Neural crest cell (in vitro differentiated cells): Measurements from ENCODE around the gene SYTL1. TPM values are rescaled to one million over a fixed set of nuclear protein-coding genes. Genes with fewer than 3 reads are reported as not detected.

Experiments used
- DNase-seq: peaks from one replicate; pipeline ENCODE4 v3.0.0; 2021; ENCODE audit warnings: low read depth, mixed read lengths, low spot score
- H3K27ac Mint-ChIP-seq: one replicate; pipeline ENCODE4 v1.8.0; 2021; ENCODE audit warnings: mild to moderate bottlenecking, mixed read lengths; ENCODE audit not compliant: unreplicated experiment
- H3K27me3 Mint-ChIP-seq: 2 replicates; pipeline ENCODE4 v1.8.0; 2021; ENCODE audit warnings: low read depth, mild to moderate bottlenecking, mixed read lengths
- H3K36me3 Mint-ChIP-seq: 2 replicates; pipeline ENCODE4 v1.8.0; 2021; ENCODE audit warnings: low read depth, mild to moderate bottlenecking, mixed read lengths
- H3K4me1 Mint-ChIP-seq: 2 replicates; pipeline ENCODE4 v1.8.0; 2021; ENCODE audit warnings: mixed read lengths
- H3K4me3 Mint-ChIP-seq: one replicate; pipeline ENCODE4 v1.8.0; 2021; ENCODE audit warnings: mild to moderate bottlenecking, mixed read lengths
- H3K9me3 Mint-ChIP-seq: 2 replicates; pipeline ENCODE4 v1.8.0; 2021; ENCODE audit warnings: mixed read lengths
- total RNA-seq: library from RNA; stranded (reverse); gene quantifications from 2 replicates; pipeline ENCODE4 v1.2.1, GENCODE V29; 2021
- TF ChIP-seq, protein P1 (sequence below): fragments of 200-600 bp; sonication (generic); conservative IDR thresholded peaks from 2 replicates; pipeline ENCODE4 v1.5.0; 2021; ENCODE audit warnings: antibody characterized with exemption, mild to moderate bottlenecking

Gene SYTL1
- total RNA-seq, 1 donor from 2014 or later = 0.72 TPM

DNA sequence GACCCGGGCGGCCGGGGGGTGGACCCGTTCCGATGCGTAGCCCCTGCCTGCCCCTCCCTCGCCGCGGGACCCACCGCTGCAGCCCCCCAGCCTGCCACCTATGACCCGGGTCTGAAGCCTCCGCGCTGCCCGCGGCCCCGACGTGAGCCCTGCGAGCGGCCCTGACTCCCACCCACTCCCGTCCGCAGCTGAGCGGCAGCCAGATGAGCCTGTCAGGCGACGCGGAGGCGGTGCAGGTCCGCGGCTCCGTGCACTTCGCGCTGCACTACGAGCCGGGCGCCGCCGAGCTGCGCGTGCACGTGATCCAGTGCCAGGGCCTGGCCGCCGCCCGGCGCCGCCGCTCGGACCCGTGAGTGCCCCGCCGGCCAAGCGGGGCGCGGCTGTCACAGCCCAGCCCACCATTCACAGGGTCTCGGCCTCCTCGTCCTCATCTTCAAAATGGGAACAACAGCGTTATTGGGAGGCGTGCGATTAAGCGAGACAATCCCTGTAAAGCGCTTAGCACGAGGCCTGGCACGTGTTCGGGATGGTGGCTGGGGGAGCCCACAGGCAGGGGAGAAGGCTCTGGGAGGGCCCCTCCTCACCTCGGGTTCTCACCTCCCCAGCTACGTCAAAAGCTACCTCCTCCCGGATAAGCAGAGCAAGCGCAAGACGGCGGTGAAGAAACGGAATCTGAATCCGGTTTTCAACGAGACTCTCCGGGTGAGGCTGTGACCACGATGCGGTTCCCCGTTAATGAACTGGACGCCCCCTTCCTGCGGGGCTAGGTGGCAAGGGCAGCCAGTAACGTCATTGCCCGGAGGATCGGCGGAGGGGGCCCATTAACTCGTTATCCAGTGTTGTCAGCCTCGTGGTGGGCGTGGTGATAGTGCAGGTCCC lies 8.2 kb downstream of the SYTL1 start:
- H3K36me3 Mint-ChIP-seq = no peaks in the 10 kb centered on the region
- peak; percentile 48 for DNase-seq
- H3K4me1 Mint-ChIP-seq = peaks cover 9% of the 10 kb centered on the region
- peaks cover 46% of the 10 kb centered on the region for H3K27me3 Mint-ChIP-seq
- TF ChIP-seq, protein P1, sequence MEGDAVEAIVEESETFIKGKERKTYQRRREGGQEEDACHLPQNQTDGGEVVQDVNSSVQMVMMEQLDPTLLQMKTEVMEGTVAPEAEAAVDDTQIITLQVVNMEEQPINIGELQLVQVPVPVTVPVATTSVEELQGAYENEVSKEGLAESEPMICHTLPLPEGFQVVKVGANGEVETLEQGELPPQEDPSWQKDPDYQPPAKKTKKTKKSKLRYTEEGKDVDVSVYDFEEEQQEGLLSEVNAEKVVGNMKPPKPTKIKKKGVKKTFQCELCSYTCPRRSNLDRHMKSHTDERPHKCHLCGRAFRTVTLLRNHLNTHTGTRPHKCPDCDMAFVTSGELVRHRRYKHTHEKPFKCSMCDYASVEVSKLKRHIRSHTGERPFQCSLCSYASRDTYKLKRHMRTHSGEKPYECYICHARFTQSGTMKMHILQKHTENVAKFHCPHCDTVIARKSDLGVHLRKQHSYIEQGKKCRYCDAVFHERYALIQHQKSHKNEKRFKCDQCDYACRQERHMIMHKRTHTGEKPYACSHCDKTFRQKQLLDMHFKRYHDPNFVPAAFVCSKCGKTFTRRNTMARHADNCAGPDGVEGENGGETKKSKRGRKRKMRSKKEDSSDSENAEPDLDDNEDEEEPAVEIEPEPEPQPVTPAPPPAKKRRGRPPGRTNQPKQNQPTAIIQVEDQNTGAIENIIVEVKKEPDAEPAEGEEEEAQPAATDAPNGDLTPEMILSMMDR = peak; percentile 15
- H3K9me3 Mint-ChIP-seq = no peaks in the 10 kb centered on the region
- peak overlapping the region; percentile 38 for H3K4me3 Mint-ChIP-seq
- H3K27ac Mint-ChIP-seq = no peak overlapping the region

DNA sequence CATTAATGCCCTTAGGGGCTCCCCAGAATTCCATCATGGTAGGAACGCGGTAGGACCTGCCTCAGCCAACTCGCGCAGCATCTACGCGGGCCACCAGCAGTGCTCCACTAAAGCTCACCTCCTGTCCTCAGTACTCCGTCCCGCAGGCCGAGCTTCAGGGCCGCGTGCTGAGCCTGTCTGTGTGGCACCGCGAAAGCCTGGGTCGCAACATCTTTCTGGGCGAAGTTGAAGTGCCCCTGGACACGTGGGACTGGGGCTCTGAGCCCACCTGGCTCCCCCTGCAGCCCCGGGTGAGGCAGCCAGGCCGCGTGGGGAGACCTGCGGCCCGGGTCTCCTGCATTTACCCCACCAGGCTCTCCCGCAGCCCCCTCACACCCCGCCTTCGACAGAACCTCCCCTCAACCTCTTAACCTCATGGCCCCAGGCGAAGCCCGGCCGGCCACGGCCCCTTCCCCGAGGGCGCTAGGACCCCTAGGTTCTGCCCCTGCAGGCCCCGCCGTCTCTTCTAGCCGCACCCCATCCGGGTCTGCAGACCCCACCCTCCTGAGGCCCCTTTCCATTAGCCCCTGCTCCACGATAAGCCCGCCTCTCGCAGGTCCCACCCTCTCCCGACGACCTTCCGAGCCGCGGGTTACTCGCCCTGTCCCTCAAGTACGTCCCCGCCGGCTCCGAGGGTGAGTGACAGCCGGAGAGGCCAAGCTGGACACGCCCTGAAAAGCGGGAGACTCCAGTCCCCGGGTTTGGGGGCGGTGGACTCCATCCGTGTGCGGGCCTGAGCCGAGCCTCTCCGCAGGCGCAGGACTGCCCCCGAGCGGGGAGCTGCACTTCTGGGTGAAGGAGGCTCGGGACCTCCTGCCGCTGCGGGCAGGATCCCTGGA lies 9.1 kb downstream of the SYTL1 start:
- DNase-seq = peak; percentile 65
- H3K4me3 Mint-ChIP-seq = peak overlapping the region; percentile 75
- H3K27me3 Mint-ChIP-seq = peaks cover 46% of the 10 kb centered on the region
- H3K27ac Mint-ChIP-seq = no peak overlapping the region
- H3K9me3 Mint-ChIP-seq = no peaks in the 10 kb centered on the region
- H3K4me1 Mint-ChIP-seq = peaks cover 9% of the 10 kb centered on the region
- H3K36me3 Mint-ChIP-seq = no peaks in the 10 kb centered on the region
- TF ChIP-seq, protein P1 = no peak

DNA sequence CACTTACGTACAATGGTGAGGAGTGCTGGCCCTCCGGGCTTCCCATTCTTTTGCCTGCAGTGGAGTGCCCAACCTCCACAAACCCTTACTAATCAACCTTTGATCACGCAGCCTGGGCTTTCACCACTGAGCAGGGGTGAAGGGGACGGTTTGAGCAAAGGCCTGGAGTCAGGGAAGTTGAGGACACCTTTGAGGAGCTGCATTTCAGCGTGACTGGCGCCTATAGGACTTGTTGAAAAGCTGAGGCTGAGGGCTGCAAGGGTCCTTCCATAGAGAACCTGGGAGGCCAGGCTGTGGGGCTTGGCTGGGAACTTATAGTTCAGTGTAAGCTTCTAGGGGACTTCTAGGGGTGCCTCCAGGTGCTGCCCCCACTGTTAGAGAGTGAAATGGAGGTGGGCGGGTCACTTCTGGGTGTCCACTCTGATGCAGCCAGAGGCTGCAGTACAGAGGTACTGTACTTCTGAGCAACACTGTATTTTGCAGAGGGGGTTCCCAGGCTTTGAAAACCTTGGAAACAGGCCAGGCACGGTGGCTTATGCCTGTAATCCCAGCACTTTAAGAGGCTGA lies 9.8 kb downstream of the SYTL1 start:
- Mint-ChIP-seq H3K27ac (peak overlapping the region; percentile 50), H3K9me3 (no peaks in the 10 kb centered on the region), H3K4me1 (peaks cover 9% of the 10 kb centered on the region), H3K4me3 (peak overlapping the region; percentile 75), H3K36me3 (no peaks in the 10 kb centered on the region), H3K27me3 (peaks cover 41% of the 10 kb centered on the region)
- no peak for DNase-seq
- TF ChIP-seq, protein P1 = no peak

DNA sequence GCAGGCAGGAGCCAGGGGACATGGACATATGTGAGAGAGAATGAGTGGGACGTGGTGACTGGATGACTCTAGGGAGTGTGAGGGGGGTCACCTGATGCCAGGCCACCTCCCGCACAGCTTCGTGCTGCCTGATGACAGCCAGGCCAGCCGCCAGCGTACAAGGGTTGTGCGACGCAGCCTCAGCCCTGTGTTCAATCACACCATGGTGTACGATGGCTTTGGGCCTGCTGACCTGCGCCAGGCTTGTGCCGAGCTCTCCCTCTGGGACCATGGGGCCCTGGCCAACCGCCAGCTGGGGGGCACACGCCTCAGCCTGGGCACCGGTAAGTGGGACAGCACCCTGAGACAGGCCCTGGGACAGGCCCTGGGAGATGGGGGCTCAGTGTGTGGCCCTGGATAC lies 11.3 kb downstream of the SYTL1 start:
- no peaks in the 10 kb centered on the region for H3K36me3 Mint-ChIP-seq
- H3K4me1 Mint-ChIP-seq = peaks cover 9% of the 10 kb centered on the region
- H3K27me3 Mint-ChIP-seq = peaks cover 40% of the 10 kb centered on the region
- H3K4me3 Mint-ChIP-seq = no peak overlapping the region
- TF ChIP-seq, protein P1 = no peak
- no peaks in the 10 kb centered on the region for H3K9me3 Mint-ChIP-seq
- H3K27ac Mint-ChIP-seq = no peak overlapping the region
- no peak for DNase-seq

DNA sequence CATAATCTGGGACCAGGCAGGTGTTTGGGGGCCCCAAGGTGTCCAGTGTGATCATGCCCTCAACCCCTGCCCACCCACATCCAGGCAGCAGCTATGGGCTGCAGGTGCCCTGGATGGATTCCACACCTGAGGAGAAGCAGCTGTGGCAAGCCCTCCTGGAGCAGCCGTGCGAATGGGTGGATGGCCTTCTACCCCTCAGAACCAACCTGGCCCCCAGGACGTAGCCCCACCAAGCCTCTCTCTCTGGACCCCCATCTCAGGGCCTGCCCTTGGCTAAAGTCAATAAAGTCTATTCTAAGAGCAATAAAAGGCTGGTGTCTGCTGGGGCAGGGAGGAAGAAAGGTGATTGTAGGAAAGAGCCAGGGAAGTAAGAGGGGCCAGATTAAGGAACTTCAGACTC lies 11.8 kb downstream of the SYTL1 start:
- TF ChIP-seq, protein P1 = no peak
- peaks cover 9% of the 10 kb centered on the region for H3K4me1 Mint-ChIP-seq
- H3K27me3 Mint-ChIP-seq = peaks cover 41% of the 10 kb centered on the region
- no peak overlapping the region for H3K27ac Mint-ChIP-seq
- no peaks in the 10 kb centered on the region for H3K9me3 Mint-ChIP-seq
- H3K36me3 Mint-ChIP-seq = no peaks in the 10 kb centered on the region
- DNase-seq = no peak
- no peak overlapping the region for H3K4me3 Mint-ChIP-seq
